SH-SY5Y (cell line): ENCODE results near the gene FOCAD.

Experiments used
- GATA2 ChIP-seq: IDR thresholded peaks from 2 replicates; pipeline ENCODE4 v1.6.1; 2011; ENCODE audit warnings: mild to moderate bottlenecking, low read depth, low read length
- GATA3 ChIP-seq: IDR thresholded peaks from 2 replicates; pipeline ENCODE4 v1.6.1; 2011; ENCODE audit warnings: low read depth, mild to moderate bottlenecking, low read length, moderate library complexity

GRCh38 chr9:20988671-20989315 lies 304.7 kb downstream of the FOCAD start:
- TF ChIP-seq GATA2 (no peak), GATA3 (no peak)
